Keratinocyte (primary cell): Measurements from ENCODE around the gene PDZRN3. TPM values are rescaled to one million over a fixed set of nuclear protein-coding genes. Genes with fewer than 3 reads are reported as not detected.

Experiments
- DNase-seq: peaks from one replicate; pipeline ENCODE4 v3.0.0-alpha.2; 2011; ENCODE audit warnings: low read depth, missing footprints, low spot score
- FAIRE-seq: peaks from 2 replicates; lab custom pipeline; 2011; peaks lifted over from hg19 to GRCh38; lab: Jason Lieb, UNC
- H2AFZ ChIP-seq: 2 replicates; pipeline ENCODE4 v1.6.0; 2012; ENCODE audit warnings: low read length, control low read depth, inconsistent platforms; ENCODE audit not compliant: control insufficient read depth
- H3K27ac ChIP-seq: 2 replicates; pipeline ENCODE4 v1.5.1; 2011; ENCODE audit warnings: low read length; ENCODE audit not compliant: control insufficient read depth, insufficient read depth
- H3K27me3 ChIP-seq: 3 replicates; pipeline ENCODE4 v1.6.0; 2011; ENCODE audit warnings: low read length; ENCODE audit not compliant: control insufficient read depth, insufficient read depth; ENCODE audit errors: extremely low read depth
- H3K36me3 ChIP-seq, 2 experiments: 2 replicates in 1 of 2; 3 replicates in 1 of 2; pipeline ENCODE4 v1.5.1; 2011; ENCODE audit warnings: low read length in 2 of 2, mild to moderate bottlenecking in 1 of 2; ENCODE audit not compliant: control insufficient read depth in 2 of 2, insufficient read depth in 2 of 2; ENCODE audit errors: extremely low read depth in 1 of 2
- H3K4me1 ChIP-seq: 3 replicates; pipeline ENCODE4 v1.5.1; 2011; ENCODE audit warnings: low read length; ENCODE audit not compliant: control insufficient read depth, insufficient read depth; ENCODE audit errors: extremely low read depth
- H3K4me2 ChIP-seq: 3 replicates; pipeline ENCODE4 v1.6.0; 2011; ENCODE audit warnings: low read depth, low read length; ENCODE audit not compliant: control insufficient read depth, insufficient read depth; ENCODE audit errors: extremely low read depth
- H3K4me3 ChIP-seq, 3 experiments: fragments of 200-600 bp in 1 of 3; sonication (generic) in 1 of 3; 2 replicates in 2 of 3; 3 replicates in 1 of 3; pipeline ENCODE4 v1.5.1; 2011 to 2016; ENCODE audit warnings: low read length in 3 of 3, mild to moderate bottlenecking in 3 of 3, control low read depth in 2 of 3, inconsistent platforms in 1 of 3, low read depth in 1 of 3, mixed read lengths in 1 of 3, mixed run types in 1 of 3, moderate library complexity in 1 of 3; ENCODE audit not compliant: control insufficient read depth in 2 of 3, insufficient read depth in 2 of 3; ENCODE audit errors: extremely low read depth in 1 of 3
- H3K79me2 ChIP-seq: 2 replicates; pipeline ENCODE4 v1.6.0; 2012; ENCODE audit warnings: low read length; ENCODE audit not compliant: control insufficient read depth, insufficient read depth
- H3K9ac ChIP-seq: 3 replicates; pipeline ENCODE4 v1.6.0; 2011; ENCODE audit warnings: low read length; ENCODE audit not compliant: control insufficient read depth, insufficient read depth; ENCODE audit errors: extremely low read depth
- H3K9me1 ChIP-seq: 3 replicates; pipeline ENCODE4 v1.6.0; 2011; ENCODE audit warnings: low read length; ENCODE audit not compliant: control insufficient read depth, insufficient read depth; ENCODE audit errors: extremely low read depth
- H3K9me3 ChIP-seq: 2 replicates; pipeline ENCODE4 v1.5.1; 2012; ENCODE audit warnings: low read depth, low read length; ENCODE audit not compliant: control insufficient read depth
- H4K20me1 ChIP-seq: 3 replicates; pipeline ENCODE4 v1.6.0; 2011; ENCODE audit warnings: low read length; ENCODE audit not compliant: control insufficient read depth, insufficient read depth; ENCODE audit errors: extremely low read depth
- CTCF ChIP-seq, 3 experiments: IDR thresholded peaks in 1 of 3; conservative IDR thresholded peaks in 1 of 3; optimal IDR thresholded peaks in 1 of 3; 2 replicates in 2 of 3; 3 replicates in 1 of 3; pipeline versions ENCODE3 to v1.5.1; 2011; ENCODE audit warnings: low read length in 3 of 3, mild to moderate bottlenecking in 3 of 3, moderate library complexity in 2 of 3, control low read depth in 1 of 3, inconsistent platforms in 1 of 3; ENCODE audit not compliant: insufficient read depth in 2 of 3; ENCODE audit errors: extremely low read depth in 1 of 3
- EZH2 ChIP-seq: IDR thresholded peaks from one replicate; pipeline ENCODE4 v1.6.1; 2012; ENCODE audit warnings: inconsistent platforms, mild to moderate bottlenecking, low read length, moderate library complexity
- dilution Hi-C: fragments of 300-500 bp; cut with MboI; formaldehyde crosslinking; loops from one replicate; pipeline ENCODE4 v1.7.0; 2020; ENCODE audit warnings: low sequenced_read_pairs; ENCODE audit not compliant: extremely low pct_ligation_motif_present
- polyA plus RNA-seq, 5 experiments: library from polyadenylated mRNA; depleted of rRNA in 3 of 5; stranded (reverse) in 3 of 5; stranded (forward) in 1 of 5; unstranded in 1 of 5; fragments of >200 nt; gene quantifications; 1 replicate in 1 of 5; 2 replicates in 3 of 5; 3 replicates in 1 of 5; pipeline versions ENCODE4 v1.2.1 to v1.2.3, GENCODE V29; 2011 to 2012; ENCODE audit warnings: missing spikeins in 2 of 5, low read depth in 1 of 5, low replicate concordance in 1 of 5

Gene PDZRN3
- polyA plus RNA-seq, 1 donor (not counting 4 experiments of a cell fraction or from before 2014, with no cell fraction given): not detected

DNA sequence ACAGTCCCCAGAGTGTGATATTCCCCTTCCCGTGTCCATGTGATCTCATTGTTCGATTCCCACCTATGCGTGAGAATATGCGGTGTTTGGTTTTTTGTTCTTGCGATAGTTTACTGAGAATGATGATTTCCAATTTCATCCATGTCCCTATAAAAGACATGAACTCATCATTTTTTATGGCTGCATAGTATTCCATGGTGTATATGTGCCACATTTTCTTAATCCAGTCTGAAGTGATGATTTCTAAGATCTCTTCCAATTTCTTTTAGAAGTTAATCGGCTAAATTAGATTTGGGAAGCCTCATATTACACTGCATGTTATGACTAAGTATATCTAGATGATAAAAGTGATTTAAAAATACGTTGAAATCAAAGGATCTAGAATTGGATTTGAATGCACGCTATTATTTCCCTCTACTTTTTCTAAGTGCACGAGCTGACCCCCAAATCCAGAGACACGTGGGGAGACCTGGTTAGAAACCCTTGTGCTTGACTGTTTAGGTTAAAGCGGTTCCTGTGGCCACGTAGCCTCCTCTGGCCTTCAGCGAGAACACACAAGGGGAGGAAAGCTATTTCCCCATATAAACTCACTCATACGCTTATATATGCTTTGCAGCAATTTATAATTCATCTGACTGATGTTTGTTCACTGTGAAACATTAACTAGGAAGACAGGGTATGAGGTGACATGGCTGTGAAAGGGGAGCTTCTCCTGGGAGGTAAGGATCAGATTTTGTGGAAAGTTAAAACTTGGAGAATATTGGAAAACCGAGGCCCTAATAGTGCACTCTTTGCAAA lies 243.8 kb downstream of the PDZRN3 start:
- no peak overlapping the region for H3K27ac ChIP-seq
- FAIRE-seq: no peak
- H3K9me3 ChIP-seq: peaks cover 5% of the 10 kb centered on the region
- no peaks in the 10 kb centered on the region for H3K27me3 ChIP-seq
- TF ChIP-seq EZH2: no peak
- no peak for TF ChIP-seq CTCF (optimal IDR thresholded peaks at IDR 0.05 in 1 of 3, IDR thresholded peaks at IDR 0.05 in 1 of 3, conservative IDR thresholded peaks at IDR 0.05 in 1 of 3; ENCODE audit: extremely low read depth in 1 of 3, insufficient read depth in 2 of 3, low read length in 3 of 3)
- H3K4me3 ChIP-seq: no peak overlapping the region
- H3K9ac ChIP-seq: no peak overlapping the region
- no peak overlapping the region for H3K4me2 ChIP-seq
- H3K79me2 ChIP-seq: no peaks in the 10 kb centered on the region
- dilution Hi-C loops: no loop called here
- H3K4me1 ChIP-seq: no peaks in the 10 kb centered on the region
- no peaks in the 10 kb centered on the region for H3K36me3 ChIP-seq
- no peak overlapping the region for H2AFZ ChIP-seq
- no peaks in the 10 kb centered on the region for H4K20me1 ChIP-seq
- DNase-seq: no peak
- H3K9me1 ChIP-seq: no peaks in the 10 kb centered on the region

DNA sequence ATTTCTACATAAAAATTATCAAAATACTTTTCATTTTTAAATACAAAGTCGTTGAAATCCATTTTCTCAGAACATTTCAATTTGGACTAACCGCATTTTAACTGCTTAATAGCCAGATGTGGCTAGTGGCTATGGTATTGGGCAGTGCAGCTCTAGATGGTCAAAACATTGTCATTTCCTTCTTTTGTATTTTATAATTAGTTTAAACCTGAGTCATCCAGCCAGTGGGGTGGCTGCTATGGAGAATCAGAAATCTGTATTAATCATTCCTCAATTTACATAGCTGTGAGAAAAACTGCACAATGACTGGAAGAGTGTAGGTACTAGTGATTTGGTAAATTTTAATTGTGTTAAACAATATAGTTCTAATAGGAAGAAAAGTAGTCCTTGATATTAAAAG lies 245.3 kb downstream of the PDZRN3 start:
- Histone ChIP-seq H3K9ac (no peak overlapping the region), H3K9me1 (no peaks in the 10 kb centered on the region), H3K27ac (no peak overlapping the region), H3K9me3 (peaks cover 5% of the 10 kb centered on the region), H3K27me3 (no peaks in the 10 kb centered on the region), H3K4me1 (no peaks in the 10 kb centered on the region), H3K4me2 (no peak overlapping the region), H2AFZ (no peak overlapping the region), H3K36me3 (no peaks in the 10 kb centered on the region), H3K4me3 (no peak overlapping the region), H4K20me1 (no peaks in the 10 kb centered on the region), H3K79me2 (no peaks in the 10 kb centered on the region)
- dilution Hi-C loops: no loop called here
- no peak for DNase-seq
- TF ChIP-seq CTCF (optimal IDR thresholded peaks at IDR 0.05 in 1 of 3, IDR thresholded peaks at IDR 0.05 in 1 of 3, conservative IDR thresholded peaks at IDR 0.05 in 1 of 3; ENCODE audit: extremely low read depth in 1 of 3, insufficient read depth in 2 of 3, low read length in 3 of 3) (no peak), EZH2 (no peak)
- no peak for FAIRE-seq
